Esophagus (tissue), 2 donors: ENCODE results near the gene RNASET2. TPM values are rescaled to one million over a fixed set of nuclear protein-coding genes. Genes with fewer than 3 reads are reported as not detected.

Experiments
- H3K27ac ChIP-seq, 2 donors: one replicate each; pipeline ENCODE4 v1.5.1; 2013; ENCODE audit warnings: low read depth in 2 of 2, mild to moderate bottlenecking in 2 of 2, inconsistent platforms in 1 of 2, low read length in 1 of 2, moderate library complexity in 1 of 2
- H3K27me3 ChIP-seq, 2 donors: one replicate each; pipeline ENCODE4 v1.6.1; 2013; ENCODE audit warnings: low read length in 2 of 2, control low read depth in 1 of 2, mild to moderate bottlenecking in 1 of 2; ENCODE audit not compliant: insufficient read depth in 2 of 2, control insufficient read depth in 1 of 2
- H3K36me3 ChIP-seq, 2 donors: one replicate each; pipeline ENCODE4 v1.6.1; 2013; ENCODE audit warnings: low read length in 1 of 2; ENCODE audit not compliant: control insufficient read depth in 2 of 2, insufficient read depth in 2 of 2
- H3K4me1 ChIP-seq, 2 donors: one replicate each; pipeline ENCODE4 v1.6.1; 2013; ENCODE audit warnings: low read length in 1 of 2; ENCODE audit not compliant: control insufficient read depth in 2 of 2, insufficient read depth in 2 of 2
- H3K4me3 ChIP-seq, 2 donors: one replicate each; pipeline ENCODE4 v1.5.1; 2013; ENCODE audit warnings: low read length in 2 of 2, mild to moderate bottlenecking in 2 of 2, low read depth in 1 of 2, moderate library complexity in 1 of 2
- H3K9me3 ChIP-seq, 2 donors: one replicate each; pipeline ENCODE4 v1.6.1; 2013; ENCODE audit warnings: mild to moderate bottlenecking in 2 of 2, low read depth in 1 of 2, low read length in 1 of 2, moderate library complexity in 1 of 2; ENCODE audit not compliant: control insufficient read depth in 2 of 2, insufficient read depth in 1 of 2
- WGBS, 2 donors: extraction: QIAGEN DNeasy Blood & Tissue Kit; methylation state at CpG; one replicate each; pipeline ENCODE4 v1.1.7; 2013; 5-methylcytosine and 5-hydroxymethylcytosine counted together
- polyA plus RNA-seq, 2 donors: library from polyadenylated mRNA; stranded (reverse); fragments of 200-250 nt; gene quantifications; one replicate each; pipeline ENCODE4 v1.2.3, GENCODE V29; 2013
- donor health status: healthy with polysubstance abuse.
- donor health status: Bipolar disorder and iron deficiency.

The RNASET2 gene
- 10 to 100 TPM; 19.7 to 26.8 TPM for polyA plus RNA-seq

- Histone ChIP-seq H3K36me3 (no peaks in the 10 kb centered on the region), H3K9me3 (no peaks in the 10 kb centered on the region), H3K4me1 (peaks cover 0 to 9% of the 10 kb centered on the region in 2 donors), H3K27me3 (no peaks in the 10 kb centered on the region), H3K4me3 (peak within 1 kb of the TSS; percentile 70 to 86), H3K27ac (peak within 1 kb of the TSS; percentile 83 to 91)
- WGBS, 2 donors, result 0% methylated on average over 36 to 71 of the region's 71 CpGs
These were observed at the start of gene RNASET2 for GRCh38 chr6:166956444-166957086. Gene RNASET2, minus strand, starts transcription at chr6:166956550. Its CDS starts 368 bp downstream, at chr6:166956182.

GRCh38 chr6:167005350-167006159 is 49.2 kb upstream of the RNASET2 start:
- H3K9me3 ChIP-seq, result no peaks in the 10 kb centered on the region
- H3K4me3 ChIP-seq, result no peak overlapping the region
- no peak overlapping the region for H3K27ac ChIP-seq
- no peaks in the 10 kb centered on the region for H3K27me3 ChIP-seq
- H3K4me1 ChIP-seq, result no peaks in the 10 kb centered on the region
- peaks cover 0 to 2% of the 10 kb centered on the region in 2 donors for H3K36me3 ChIP-seq
- WGBS, 2 donors, result 57 to 69% methylated on average over 12 of the region's 12 CpGs

GRCh38 chr6:167000759-167001158 is 44.4 kb upstream of the RNASET2 start:
- no peak overlapping the region for H3K27ac ChIP-seq
- no peaks in the 10 kb centered on the region for H3K27me3 ChIP-seq
- 73 to 88% methylated on average over 2 of the region's 2 CpGs for WGBS, 2 donors
- H3K9me3 ChIP-seq, result no peaks in the 10 kb centered on the region
- no peak overlapping the region for H3K4me3 ChIP-seq
- H3K36me3 ChIP-seq, result peaks cover 0 to 4% of the 10 kb centered on the region in 2 donors
- H3K4me1 ChIP-seq, result peaks cover 0 to 4% of the 10 kb centered on the region in 2 donors

GRCh38 chr6:166999884-167000253 is 43.5 kb upstream of the RNASET2 start:
- WGBS, 2 donors, result 2 to 3% methylated on average over 10 of the region's 10 CpGs
- Histone ChIP-seq H3K4me1 (peaks cover 0 to 4% of the 10 kb centered on the region in 2 donors), H3K27ac (no peak overlapping the region), H3K4me3 (peak overlapping the region; percentile 95 to 99), H3K27me3 (no peaks in the 10 kb centered on the region), H3K36me3 (peaks cover 0 to 4% of the 10 kb centered on the region in 2 donors), H3K9me3 (no peaks in the 10 kb centered on the region)

GRCh38 chr6:166999145-166999883 is 43.0 kb upstream of the RNASET2 start, which contains the start of gene CEP43:
Gene CEP43, plus strand, starts transcription at chr6:166999397. Its CDS starts 16 bp downstream, at chr6:166999413.
- H3K9me3 ChIP-seq, result no peaks in the 10 kb centered on the region
- no peaks in the 10 kb centered on the region for H3K27me3 ChIP-seq
- H3K27ac ChIP-seq, result peak within 1 kb of the TSS; percentile 21 to 79
- WGBS, 2 donors, result 0 to 1% methylated on average over 68 to 93 of the region's 93 CpGs
- H3K4me3 ChIP-seq, result peak within 1 kb of the TSS; percentile 95 to 99
- H3K4me1 ChIP-seq, result peaks cover 0 to 4% of the 10 kb centered on the region in 2 donors
- H3K36me3 ChIP-seq, result peaks cover 0 to 4% of the 10 kb centered on the region in 2 donors

GRCh38 chr6:166998256-166999144 is 42.1 kb upstream of the RNASET2 start:
- 0% methylated on average over 69 to 96 of the region's 96 CpGs for WGBS, 2 donors

GRCh38 chr6:166997768-166998255 is 41.5 kb upstream of the RNASET2 start:
- Histone ChIP-seq H3K4me3 (peak overlapping the region; percentile 95 to 99), H3K9me3 (no peaks in the 10 kb centered on the region), H3K4me1 (peaks cover 0 to 4% of the 10 kb centered on the region in 2 donors), H3K27me3 (no peaks in the 10 kb centered on the region), H3K27ac (peak overlapping the region; percentile 27 to 79), H3K36me3 (peaks cover 0 to 4% of the 10 kb centered on the region in 2 donors)
- 4 to 5% methylated on average over 32 to 38 of the region's 38 CpGs for WGBS, 2 donors

More at GRCh38 chr6:166998256-166999144, 42.1 kb upstream of the RNASET2 start:
- H3K9me3 ChIP-seq, result no peaks in the 10 kb centered on the region
- no peaks in the 10 kb centered on the region for H3K27me3 ChIP-seq
- H3K36me3 ChIP-seq, result peaks cover 0 to 4% of the 10 kb centered on the region in 2 donors
- H3K27ac ChIP-seq, result peak overlapping the region; percentile 27 to 79
- peaks cover 0 to 4% of the 10 kb centered on the region in 2 donors for H3K4me1 ChIP-seq
- peak overlapping the region; percentile 95 to 99 for H3K4me3 ChIP-seq

GRCh38 chr6:166997348-166997747 is 41.0 kb upstream of the RNASET2 start:
- Histone ChIP-seq H3K27me3 (no peaks in the 10 kb centered on the region), H3K36me3 (peaks cover 0 to 4% of the 10 kb centered on the region in 2 donors), H3K9me3 (no peaks in the 10 kb centered on the region), H3K4me3 (peak overlapping the region in 1 of 2 donors; percentile 95), H3K27ac (no peak overlapping the region), H3K4me1 (peaks cover 0 to 4% of the 10 kb centered on the region in 2 donors)
- whole genome bisulfite sequencing, 2 donors, result 71 to 89% methylated on average over 3 of the region's 3 CpGs
